HepG2 (cell line): ENCODE measurements around the gene CEP20. TPM values are rescaled to one million over a fixed set of nuclear protein-coding genes. Genes with fewer than 3 reads are reported as not detected.

ENCODE experiments used
- CBX5 ChIP-seq: sonication (generic); formaldehyde crosslinking; IDR thresholded peaks from 2 replicates; pipeline ENCODE4 v1.4.0; 2020; ENCODE audit warnings: missing genetic modification reagents, borderline replicate concordance
- ELF3 ChIP-seq: IDR thresholded peaks from 2 replicates; pipeline ENCODE4 v1.6.1; 2016; ENCODE audit warnings: missing genetic modification reagents, missing compliant biosample characterization
- FOSL2 ChIP-seq: sonication (generic); formaldehyde crosslinking; IDR thresholded peaks from 2 replicates; pipeline ENCODE4 v1.4.0; 2020; ENCODE audit warnings: missing genetic modification reagents
- HNF4G ChIP-seq, 2 experiments: sonication (generic) in 1 of 2; formaldehyde crosslinking in 1 of 2; IDR thresholded peaks; 2 replicates each; pipeline versions ENCODE4 v1.4.0 to v1.6.1; 2011 to 2020; ENCODE audit warnings: borderline replicate concordance in 2 of 2, low read depth in 2 of 2, mild to moderate bottlenecking in 2 of 2, low read length in 1 of 2, missing genetic modification reagents in 1 of 2, moderate library complexity in 1 of 2
- ISL2 ChIP-seq: sonication (generic); formaldehyde crosslinking; IDR thresholded peaks from 2 replicates; pipeline ENCODE4 v1.5.0; 2020; ENCODE audit warnings: missing genetic modification reagents
- KDM5B ChIP-seq: sonication (generic); formaldehyde crosslinking; IDR thresholded peaks from 2 replicates; pipeline ENCODE4 v1.4.0; 2020; ENCODE audit warnings: missing genetic modification reagents, mild to moderate bottlenecking, borderline replicate concordance
- MAFF ChIP-seq: IDR thresholded peaks from 2 replicates; pipeline ENCODE4 v1.6.1; 2011; ENCODE audit warnings: low read depth, low read length, improper control_type of control experiment
- MAFK ChIP-seq, 2 experiments: IDR thresholded peaks in 1 of 2; conservative IDR thresholded peaks in 1 of 2; 2 replicates each; pipeline ENCODE4 v1.6.1; 2011; ENCODE audit warnings: improper control_type of control experiment in 2 of 2, low read length in 2 of 2
- POLR2G ChIP-seq: fragments of 200-400 bp; formaldehyde crosslinking; IDR thresholded peaks from 2 replicates; pipeline ENCODE4 v1.6.1; 2018; ENCODE audit warnings: mild to moderate bottlenecking, low read depth, low read length, moderate library complexity
- SSRP1 ChIP-seq: IDR thresholded peaks from 2 replicates; pipeline ENCODE4 v1.6.1; 2016; ENCODE audit warnings: control low read depth
- TSC22D2 ChIP-seq: sonication (generic); formaldehyde crosslinking; IDR thresholded peaks from 2 replicates; pipeline ENCODE4 v1.5.1; 2020; ENCODE audit warnings: missing genetic modification reagents, mild to moderate bottlenecking, borderline replicate concordance
- ZNF17 ChIP-seq: sonication (generic); formaldehyde crosslinking; IDR thresholded peaks from 2 replicates; pipeline ENCODE4 v1.5.0; 2020; ENCODE audit warnings: mild to moderate bottlenecking, missing genetic modification reagents
- ZNF33A ChIP-seq: sonication (generic); formaldehyde crosslinking; IDR thresholded peaks from 2 replicates; pipeline ENCODE4 v1.5.1; 2020; ENCODE audit warnings: missing genetic modification reagents, mild to moderate bottlenecking, moderate library complexity, borderline replicate concordance
- ZNF737 ChIP-seq: sonication (generic); formaldehyde crosslinking; IDR thresholded peaks from 2 replicates; pipeline ENCODE4 v1.5.0; 2020; ENCODE audit warnings: missing genetic modification reagents, mild to moderate bottlenecking, borderline replicate concordance
- ZNF891 ChIP-seq: sonication (generic); formaldehyde crosslinking; IDR thresholded peaks from 2 replicates; pipeline ENCODE4 v1.5.0; 2020; ENCODE audit warnings: mild to moderate bottlenecking, missing genetic modification reagents
- polyA plus RNA-seq, 8 experiments: library from polyadenylated mRNA; depleted of rRNA in 3 of 8; stranded (reverse) in 7 of 8; unstranded in 1 of 8; fragments of >200 nt; fragmentation: Illumina TruSeq in 4 of 8; extraction: Trizol in 4 of 8; gene quantifications; 2 replicates each; pipeline versions ENCODE4 v1.2.1 to v1.2.3, GENCODE V29; 2011 to 2016; ENCODE audit warnings: low read depth in 4 of 8, missing spikeins in 1 of 8, mixed read lengths in 1 of 8; ENCODE audit not compliant: insufficient read depth in 1 of 8
- total RNA-seq, 5 experiments: library from RNA; depleted of rRNA; stranded (reverse); fragments of >200 nt; fragmentation: Illumina TruSeq; extraction: Trizol; gene quantifications; 2 replicates each; pipeline ENCODE4 v1.2.3, GENCODE V29; 2016; ENCODE audit warnings: low read depth in 1 of 5
- TF ChIP-seq, protein P1 (sequence below): fragments of 450-650 bp; IDR thresholded peaks from 2 replicates; pipeline ENCODE4 v1.6.1; 2017; ENCODE audit warnings: mild to moderate bottlenecking
- TF ChIP-seq, protein P2 (sequence below): IDR thresholded peaks from 2 replicates; pipeline ENCODE4 v1.6.1; 2016; ENCODE audit warnings: mild to moderate bottlenecking
- TF ChIP-seq, protein P3 (sequence below): sonication (generic); formaldehyde crosslinking; conservative IDR thresholded peaks from 2 replicates; pipeline ENCODE4 v1.8.0; 2022; ENCODE audit warnings: low read depth, missing genetic modification reagents
- TF ChIP-seq, protein P4 (sequence below), 2 experiments: sonication (generic) in 1 of 2; formaldehyde crosslinking in 1 of 2; IDR thresholded peaks; 2 replicates each; pipeline versions ENCODE4 v1.4.0 to v1.6.1; 2018 to 2020; ENCODE audit warnings: missing genetic modification reagents in 2 of 2, borderline replicate concordance in 1 of 2, low read depth in 1 of 2, mild to moderate bottlenecking in 1 of 2, missing biosample characterization in 1 of 2
- TF ChIP-seq, protein P5 (sequence below): sonication (generic); formaldehyde crosslinking; IDR thresholded peaks from 2 replicates; pipeline ENCODE4 v1.5.0; 2020; ENCODE audit warnings: missing genetic modification reagents

CEP20 gene
- total and polyA plus RNA-seq, 2 of the 13 experiments (the other 11 are each of a cell fraction or from before 2014, with no cell fraction given) = 53.0 to 54.1 TPM

DNA sequence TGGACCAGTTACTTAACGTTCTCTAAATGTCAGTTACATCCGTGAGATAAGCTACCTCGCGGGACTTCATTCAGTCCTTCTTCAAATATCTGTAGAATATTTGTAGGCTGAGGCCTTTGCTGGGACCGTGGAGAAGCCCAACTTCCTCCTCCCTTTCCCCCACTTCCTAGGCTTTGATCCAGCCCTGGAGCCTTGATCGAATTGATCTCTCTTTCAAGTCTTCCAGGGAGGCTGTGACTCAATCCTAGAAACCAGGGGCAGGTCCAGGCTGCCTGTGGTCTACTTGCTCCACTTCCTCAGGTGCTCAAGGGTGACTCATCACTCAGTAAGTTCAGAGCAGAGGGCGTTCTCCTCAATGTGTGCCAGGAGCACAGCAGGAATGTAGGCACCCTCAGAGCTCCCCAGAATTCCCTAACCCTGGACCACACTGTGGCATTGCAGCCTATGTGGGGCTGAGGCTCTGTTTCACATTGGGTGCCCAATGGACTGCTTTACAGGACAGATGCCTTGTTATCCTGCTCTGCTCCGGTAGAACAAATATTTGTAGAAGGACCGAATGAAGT, 11.2 kb upstream of the CEP20 start (continued):
- TF ChIP-seq, protein P1, sequence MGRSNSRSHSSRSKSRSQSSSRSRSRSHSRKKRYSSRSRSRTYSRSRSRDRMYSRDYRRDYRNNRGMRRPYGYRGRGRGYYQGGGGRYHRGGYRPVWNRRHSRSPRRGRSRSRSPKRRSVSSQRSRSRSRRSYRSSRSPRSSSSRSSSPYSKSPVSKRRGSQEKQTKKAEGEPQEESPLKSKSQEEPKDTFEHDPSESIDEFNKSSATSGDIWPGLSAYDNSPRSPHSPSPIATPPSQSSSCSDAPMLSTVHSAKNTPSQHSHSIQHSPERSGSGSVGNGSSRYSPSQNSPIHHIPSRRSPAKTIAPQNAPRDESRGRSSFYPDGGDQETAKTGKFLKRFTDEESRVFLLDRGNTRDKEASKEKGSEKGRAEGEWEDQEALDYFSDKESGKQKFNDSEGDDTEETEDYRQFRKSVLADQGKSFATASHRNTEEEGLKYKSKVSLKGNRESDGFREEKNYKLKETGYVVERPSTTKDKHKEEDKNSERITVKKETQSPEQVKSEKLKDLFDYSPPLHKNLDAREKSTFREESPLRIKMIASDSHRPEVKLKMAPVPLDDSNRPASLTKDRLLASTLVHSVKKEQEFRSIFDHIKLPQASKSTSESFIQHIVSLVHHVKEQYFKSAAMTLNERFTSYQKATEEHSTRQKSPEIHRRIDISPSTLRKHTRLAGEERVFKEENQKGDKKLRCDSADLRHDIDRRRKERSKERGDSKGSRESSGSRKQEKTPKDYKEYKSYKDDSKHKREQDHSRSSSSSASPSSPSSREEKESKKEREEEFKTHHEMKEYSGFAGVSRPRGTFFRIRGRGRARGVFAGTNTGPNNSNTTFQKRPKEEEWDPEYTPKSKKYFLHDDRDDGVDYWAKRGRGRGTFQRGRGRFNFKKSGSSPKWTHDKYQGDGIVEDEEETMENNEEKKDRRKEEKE = no peak
- TF ChIP-seq FOSL2 (CRISPR knock-in tag) (peak; percentile 99), ELF3 (CRISPR knock-in tag) (peak; percentile 88), KDM5B (CRISPR knock-in tag) (no peak), ZNF17 (no peak), CBX5 (CRISPR knock-in tag) (peak; percentile 33; the same call in 1 of the 2 replicates), ZNF737 (CRISPR knock-in tag) (no peak), ISL2 (CRISPR knock-in tag) (no peak), POLR2G (peak; percentile 38; the same call in 1 of the 2 replicates), MAFF (no peak), SSRP1 (CRISPR knock-in tag) (no peak), MAFK (conservative IDR thresholded peaks at IDR 0.05 in 1 of 2, IDR thresholded peaks at IDR 0.05 in 1 of 2; ENCODE audit: low read length in 2 of 2) (0 out of 4 replicates have a peak, but pooled peaks of 1 of the 2 experiments have one; percentile 14), HNF4G (IDR thresholded peaks at IDR 0.05; ENCODE audit: borderline replicate concordance, low read depth, low read length) (0 out of 2 replicates have a peak, but pooled peaks have one; percentile 1), HNF4G (CRISPR knock-in tag; IDR thresholded peaks at IDR 0.05; ENCODE audit: borderline replicate concordance, low read depth) (no peak), ZNF891 (CRISPR knock-in tag) (no peak), ZNF33A (CRISPR knock-in tag) (no peak), TSC22D2 (CRISPR knock-in tag) (no peak)
- TF ChIP-seq, protein P2, sequence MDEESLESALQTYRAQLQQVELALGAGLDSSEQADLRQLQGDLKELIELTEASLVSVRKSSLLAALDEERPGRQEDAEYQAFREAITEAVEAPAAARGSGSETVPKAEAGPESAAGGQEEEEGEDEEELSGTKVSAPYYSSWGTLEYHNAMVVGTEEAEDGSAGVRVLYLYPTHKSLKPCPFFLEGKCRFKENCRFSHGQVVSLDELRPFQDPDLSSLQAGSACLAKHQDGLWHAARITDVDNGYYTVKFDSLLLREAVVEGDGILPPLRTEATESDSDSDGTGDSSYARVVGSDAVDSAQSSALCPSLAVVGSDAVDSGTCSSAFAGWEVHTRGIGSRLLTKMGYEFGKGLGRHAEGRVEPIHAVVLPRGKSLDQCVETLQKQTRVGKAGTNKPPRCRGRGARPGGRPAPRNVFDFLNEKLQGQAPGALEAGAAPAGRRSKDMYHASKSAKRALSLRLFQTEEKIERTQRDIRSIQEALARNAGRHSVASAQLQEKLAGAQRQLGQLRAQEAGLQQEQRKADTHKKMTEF (CRISPR knock-in tag) = 0 out of 2 replicates have a peak, but pooled peaks have one; percentile 44
- TF ChIP-seq, protein P3, sequence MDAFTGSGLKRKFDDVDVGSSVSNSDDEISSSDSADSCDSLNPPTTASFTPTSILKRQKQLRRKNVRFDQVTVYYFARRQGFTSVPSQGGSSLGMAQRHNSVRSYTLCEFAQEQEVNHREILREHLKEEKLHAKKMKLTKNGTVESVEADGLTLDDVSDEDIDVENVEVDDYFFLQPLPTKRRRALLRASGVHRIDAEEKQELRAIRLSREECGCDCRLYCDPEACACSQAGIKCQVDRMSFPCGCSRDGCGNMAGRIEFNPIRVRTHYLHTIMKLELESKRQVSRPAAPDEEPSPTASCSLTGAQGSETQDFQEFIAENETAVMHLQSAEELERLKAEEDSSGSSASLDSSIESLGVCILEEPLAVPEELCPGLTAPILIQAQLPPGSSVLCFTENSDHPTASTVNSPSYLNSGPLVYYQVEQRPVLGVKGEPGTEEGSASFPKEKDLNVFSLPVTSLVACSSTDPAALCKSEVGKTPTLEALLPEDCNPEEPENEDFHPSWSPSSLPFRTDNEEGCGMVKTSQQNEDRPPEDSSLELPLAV (CRISPR knock-in tag) = no peak
- TF ChIP-seq, protein P4, sequence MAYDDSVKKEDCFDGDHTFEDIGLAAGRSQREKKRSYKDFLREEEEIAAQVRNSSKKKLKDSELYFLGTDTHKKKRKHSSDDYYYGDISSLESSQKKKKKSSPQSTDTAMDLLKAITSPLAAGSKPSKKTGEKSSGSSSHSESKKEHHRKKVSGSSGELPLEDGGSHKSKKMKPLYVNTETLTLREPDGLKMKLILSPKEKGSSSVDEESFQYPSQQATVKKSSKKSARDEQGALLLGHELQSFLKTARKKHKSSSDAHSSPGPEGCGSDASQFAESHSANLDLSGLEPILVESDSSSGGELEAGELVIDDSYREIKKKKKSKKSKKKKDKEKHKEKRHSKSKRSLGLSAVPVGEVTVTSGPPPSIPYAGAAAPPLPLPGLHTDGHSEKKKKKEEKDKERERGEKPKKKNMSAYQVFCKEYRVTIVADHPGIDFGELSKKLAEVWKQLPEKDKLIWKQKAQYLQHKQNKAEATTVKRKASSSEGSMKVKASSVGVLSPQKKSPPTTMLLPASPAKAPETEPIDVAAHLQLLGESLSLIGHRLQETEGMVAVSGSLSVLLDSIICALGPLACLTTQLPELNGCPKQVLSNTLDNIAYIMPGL (CRISPR knock-in tag; IDR thresholded peaks at IDR 0.05; ENCODE audit: borderline replicate concordance in 1 of 2, low read depth in 1 of 2) = no peak
- TF ChIP-seq, protein P5, sequence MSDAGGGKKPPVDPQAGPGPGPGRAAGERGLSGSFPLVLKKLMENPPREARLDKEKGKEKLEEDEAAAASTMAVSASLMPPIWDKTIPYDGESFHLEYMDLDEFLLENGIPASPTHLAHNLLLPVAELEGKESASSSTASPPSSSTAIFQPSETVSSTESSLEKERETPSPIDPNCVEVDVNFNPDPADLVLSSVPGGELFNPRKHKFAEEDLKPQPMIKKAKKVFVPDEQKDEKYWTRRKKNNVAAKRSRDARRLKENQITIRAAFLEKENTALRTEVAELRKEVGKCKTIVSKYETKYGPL (CRISPR knock-in tag) = no peak
